HL-60 (cell line): ENCODE data around the gene AFG3L2.

ENCODE experiments used
- DNase-seq, 2 experiments: peaks; one replicate each; pipeline ENCODE4 v3.0.0-alpha.2; 2010 to 2020; ENCODE audit warnings: low read depth in 1 of 2, low spot score in 1 of 2
- H3K27ac ChIP-seq: fragments of 250-450 bp; sonication (Bioruptor Pico); replicated peaks from 2 replicates; pipeline ENCODE4 v1.5.1; 2020; ENCODE audit warnings: mild to moderate bottlenecking, moderate library complexity
- H3K27me3 ChIP-seq: fragments of 250-450 bp; sonication (Bioruptor Pico); 2 replicates; pipeline ENCODE4 v1.5.1; 2021; ENCODE audit warnings: mild to moderate bottlenecking, moderate library complexity; ENCODE audit not compliant: insufficient read depth, poor library complexity, severe bottlenecking
- H3K4me3 ChIP-seq: replicated peaks from 2 replicates; pipeline ENCODE4 v1.5.1; 2011; ENCODE audit warnings: mild to moderate bottlenecking, control low read depth, low read length; ENCODE audit not compliant: insufficient read depth
- GABPA ChIP-seq: IDR thresholded peaks from 2 replicates; pipeline ENCODE4 v1.6.1; 2012; ENCODE audit warnings: low read depth
- POLR2AphosphoS5 ChIP-seq: IDR thresholded peaks from 2 replicates; pipeline ENCODE4 v1.6.1; 2012; ENCODE audit warnings: low read depth
- SPI1 ChIP-seq: IDR thresholded peaks from 2 replicates; pipeline ENCODE4 v1.6.1; 2012; ENCODE audit warnings: low read depth, mild to moderate bottlenecking, borderline replicate concordance
- TF ChIP-seq, protein P1 (sequence below): IDR thresholded peaks from one replicate; pipeline ENCODE4 v1.5.1; 2011; ENCODE audit warnings: low read length, control low read depth, inconsistent platforms; ENCODE audit not compliant: insufficient read depth
- TF ChIP-seq, protein P2 (sequence below): IDR thresholded peaks from 2 replicates; pipeline ENCODE4 v1.6.1; 2012; ENCODE audit warnings: low read depth; ENCODE audit not compliant: insufficient replicate concordance

AFG3L2 gene

DNA sequence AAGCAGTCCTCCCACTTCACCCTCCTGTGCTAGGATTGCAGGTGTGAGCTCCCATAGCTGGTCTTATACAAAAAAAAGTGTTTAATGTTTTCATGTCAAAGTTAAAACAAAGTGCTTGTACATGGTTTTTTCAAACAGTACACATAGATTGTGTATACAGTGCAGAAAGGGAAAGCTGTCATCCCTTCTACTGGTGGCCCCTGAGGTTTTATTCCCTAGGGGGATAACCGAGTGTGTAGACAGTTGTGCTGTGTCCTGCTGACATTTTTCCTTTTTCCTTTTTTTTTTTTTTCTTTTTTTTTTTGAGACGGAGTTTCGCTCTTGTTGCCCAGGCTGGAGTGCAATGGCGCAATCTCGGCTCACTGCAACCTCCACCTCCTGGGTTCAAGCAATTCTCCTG lies 58.2 kb downstream of the AFG3L2 start:
- H3K27ac ChIP-seq: no peak overlapping the region
- no peaks in the 10 kb centered on the region for H3K27me3 ChIP-seq
- DNase-seq: no peak
- TF ChIP-seq SPI1: no peak
- TF ChIP-seq GABPA: no peak
- TF ChIP-seq, protein P1, sequence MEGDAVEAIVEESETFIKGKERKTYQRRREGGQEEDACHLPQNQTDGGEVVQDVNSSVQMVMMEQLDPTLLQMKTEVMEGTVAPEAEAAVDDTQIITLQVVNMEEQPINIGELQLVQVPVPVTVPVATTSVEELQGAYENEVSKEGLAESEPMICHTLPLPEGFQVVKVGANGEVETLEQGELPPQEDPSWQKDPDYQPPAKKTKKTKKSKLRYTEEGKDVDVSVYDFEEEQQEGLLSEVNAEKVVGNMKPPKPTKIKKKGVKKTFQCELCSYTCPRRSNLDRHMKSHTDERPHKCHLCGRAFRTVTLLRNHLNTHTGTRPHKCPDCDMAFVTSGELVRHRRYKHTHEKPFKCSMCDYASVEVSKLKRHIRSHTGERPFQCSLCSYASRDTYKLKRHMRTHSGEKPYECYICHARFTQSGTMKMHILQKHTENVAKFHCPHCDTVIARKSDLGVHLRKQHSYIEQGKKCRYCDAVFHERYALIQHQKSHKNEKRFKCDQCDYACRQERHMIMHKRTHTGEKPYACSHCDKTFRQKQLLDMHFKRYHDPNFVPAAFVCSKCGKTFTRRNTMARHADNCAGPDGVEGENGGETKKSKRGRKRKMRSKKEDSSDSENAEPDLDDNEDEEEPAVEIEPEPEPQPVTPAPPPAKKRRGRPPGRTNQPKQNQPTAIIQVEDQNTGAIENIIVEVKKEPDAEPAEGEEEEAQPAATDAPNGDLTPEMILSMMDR: no peak
- no peak for TF ChIP-seq POLR2AphosphoS5
- TF ChIP-seq, protein P2, sequence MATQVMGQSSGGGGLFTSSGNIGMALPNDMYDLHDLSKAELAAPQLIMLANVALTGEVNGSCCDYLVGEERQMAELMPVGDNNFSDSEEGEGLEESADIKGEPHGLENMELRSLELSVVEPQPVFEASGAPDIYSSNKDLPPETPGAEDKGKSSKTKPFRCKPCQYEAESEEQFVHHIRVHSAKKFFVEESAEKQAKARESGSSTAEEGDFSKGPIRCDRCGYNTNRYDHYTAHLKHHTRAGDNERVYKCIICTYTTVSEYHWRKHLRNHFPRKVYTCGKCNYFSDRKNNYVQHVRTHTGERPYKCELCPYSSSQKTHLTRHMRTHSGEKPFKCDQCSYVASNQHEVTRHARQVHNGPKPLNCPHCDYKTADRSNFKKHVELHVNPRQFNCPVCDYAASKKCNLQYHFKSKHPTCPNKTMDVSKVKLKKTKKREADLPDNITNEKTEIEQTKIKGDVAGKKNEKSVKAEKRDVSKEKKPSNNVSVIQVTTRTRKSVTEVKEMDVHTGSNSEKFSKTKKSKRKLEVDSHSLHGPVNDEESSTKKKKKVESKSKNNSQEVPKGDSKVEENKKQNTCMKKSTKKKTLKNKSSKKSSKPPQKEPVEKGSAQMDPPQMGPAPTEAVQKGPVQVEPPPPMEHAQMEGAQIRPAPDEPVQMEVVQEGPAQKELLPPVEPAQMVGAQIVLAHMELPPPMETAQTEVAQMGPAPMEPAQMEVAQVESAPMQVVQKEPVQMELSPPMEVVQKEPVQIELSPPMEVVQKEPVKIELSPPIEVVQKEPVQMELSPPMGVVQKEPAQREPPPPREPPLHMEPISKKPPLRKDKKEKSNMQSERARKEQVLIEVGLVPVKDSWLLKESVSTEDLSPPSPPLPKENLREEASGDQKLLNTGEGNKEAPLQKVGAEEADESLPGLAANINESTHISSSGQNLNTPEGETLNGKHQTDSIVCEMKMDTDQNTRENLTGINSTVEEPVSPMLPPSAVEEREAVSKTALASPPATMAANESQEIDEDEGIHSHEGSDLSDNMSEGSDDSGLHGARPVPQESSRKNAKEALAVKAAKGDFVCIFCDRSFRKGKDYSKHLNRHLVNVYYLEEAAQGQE: no peak
- H3K4me3 ChIP-seq: no peak overlapping the region

DNA sequence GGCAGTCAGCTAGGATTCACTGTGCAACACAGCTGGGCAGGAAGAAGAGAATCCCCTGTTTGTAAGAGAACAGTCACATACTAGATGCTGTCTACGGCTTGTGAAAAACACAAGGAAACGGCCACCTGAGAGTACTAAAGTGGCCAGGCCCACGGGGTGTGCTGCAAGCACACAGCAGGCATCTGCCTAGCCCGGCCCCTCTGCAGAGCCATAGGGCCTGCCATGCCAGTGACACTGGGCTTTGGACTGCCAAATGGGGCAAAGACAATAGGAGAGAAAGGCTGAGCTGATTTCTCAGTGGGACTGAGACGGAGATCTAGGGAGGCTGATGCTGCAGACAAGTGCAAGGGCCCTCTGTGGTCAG lies 58.7 kb downstream of the AFG3L2 start:
- DNase-seq: no peak
- TF ChIP-seq, protein P1: no peak
- no peak for TF ChIP-seq SPI1
- TF ChIP-seq POLR2AphosphoS5: no peak
- TF ChIP-seq, protein P2: no peak
- no peak for TF ChIP-seq GABPA
- Histone ChIP-seq H3K27ac (no peak overlapping the region), H3K4me3 (no peak overlapping the region), H3K27me3 (no peaks in the 10 kb centered on the region)

DNA sequence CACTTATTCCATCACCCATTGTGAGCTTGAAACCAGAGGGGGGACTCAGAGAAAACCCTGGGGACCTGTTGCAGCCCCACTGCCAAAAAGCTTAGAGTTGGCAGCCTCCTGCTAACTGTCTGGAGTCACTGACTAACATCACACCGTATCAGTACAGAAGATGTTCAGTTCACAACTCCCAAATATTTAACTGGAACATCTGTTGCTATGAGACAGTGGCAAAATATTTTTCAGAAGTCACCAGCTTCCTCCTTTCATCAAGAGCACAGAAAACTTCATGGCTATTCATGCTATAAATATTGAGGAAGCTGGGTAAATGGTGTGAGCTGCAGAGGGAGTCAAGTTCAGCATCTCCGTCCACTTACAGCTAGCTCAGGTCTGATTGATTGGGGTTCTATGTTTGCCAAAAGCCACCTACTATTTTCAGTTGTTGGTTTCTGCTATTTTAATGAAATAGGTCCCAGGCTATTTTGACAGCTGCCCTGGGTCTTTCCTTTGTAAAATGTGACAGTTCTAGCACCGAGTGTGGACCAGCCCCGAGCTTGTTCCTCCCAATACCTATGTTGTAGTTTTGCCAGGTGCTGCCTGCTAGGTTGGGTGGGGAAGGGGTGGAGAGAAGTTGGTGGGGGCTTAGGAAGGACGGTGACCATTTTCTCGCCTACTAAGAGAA lies 59.2 kb downstream of the AFG3L2 start:
- no peak for TF ChIP-seq GABPA
- TF ChIP-seq, protein P2: no peak
- TF ChIP-seq POLR2AphosphoS5: no peak
- peak in 1 of 2 experiments; percentile 37 for DNase-seq
- no peak overlapping the region for H3K4me3 ChIP-seq
- H3K27ac ChIP-seq: no peak overlapping the region
- no peaks in the 10 kb centered on the region for H3K27me3 ChIP-seq
